Loucy (cell line): Measurements from ENCODE around the gene LRRC71.

Experiments used
- H2AFZ ChIP-seq: fragments of 200-600 bp; sonication (generic); 2 replicates; pipeline ENCODE4 v1.6.0; 2016; ENCODE audit warnings: antibody characterized with exemption, mild to moderate bottlenecking, low read length, moderate library complexity
- H3F3A ChIP-seq: fragments of 200-600 bp; 2 replicates; pipeline ENCODE4 v1.6.0; 2016; ENCODE audit warnings: antibody characterized with exemption, low read depth, mild to moderate bottlenecking
- H3K27me3 ChIP-seq: fragments of 200-600 bp; sonication (generic); 2 replicates; pipeline ENCODE4 v1.6.1; 2014; ENCODE audit warnings: low read length, mild to moderate bottlenecking; ENCODE audit not compliant: insufficient read depth, poor library complexity, severe bottlenecking
- H3K36me3 ChIP-seq: fragments of 200-600 bp; sonication (generic); 2 replicates; pipeline ENCODE4 v1.6.1; 2016; ENCODE audit warnings: low read length; ENCODE audit not compliant: insufficient read depth
- H3K4me1 ChIP-seq: fragments of 200-600 bp; sonication (generic); 2 replicates; pipeline ENCODE4 v1.5.1; 2014; ENCODE audit warnings: low read length, mild to moderate bottlenecking; ENCODE audit not compliant: insufficient read depth, poor library complexity, severe bottlenecking
- H3K4me2 ChIP-seq: fragments of 200-600 bp; sonication (generic); 2 replicates; pipeline ENCODE4 v1.6.0; 2014; ENCODE audit warnings: antibody characterized with exemption, low read length, low read depth, mild to moderate bottlenecking; ENCODE audit not compliant: poor library complexity, severe bottlenecking
- H3K4me3 ChIP-seq: fragments of 200-600 bp; sonication (generic); 2 replicates; pipeline ENCODE4 v1.5.1; 2014; ENCODE audit warnings: low read length, mild to moderate bottlenecking, mixed read lengths; ENCODE audit not compliant: poor library complexity, severe bottlenecking
- H3K79me2 ChIP-seq: fragments of 200-600 bp; sonication (generic); 2 replicates; pipeline ENCODE4 v1.6.1; 2014; ENCODE audit warnings: low read length; ENCODE audit not compliant: insufficient read depth
- H3K9ac ChIP-seq: fragments of 200-600 bp; sonication (generic); 2 replicates; pipeline ENCODE4 v1.6.0; 2014; ENCODE audit warnings: mild to moderate bottlenecking, low read depth, low read length, moderate library complexity; ENCODE audit not compliant: poor library complexity, severe bottlenecking
- H3K9me2 ChIP-seq: fragments of 200-600 bp; sonication (generic); replicated peaks from 2 replicates; pipeline ENCODE4 v1.6.1; 2016; ENCODE audit warnings: low read depth, low read length, mixed read lengths
- H3K9me3 ChIP-seq: fragments of 200-600 bp; sonication (generic); 2 replicates; pipeline ENCODE4 v1.6.1; 2014; ENCODE audit warnings: mild to moderate bottlenecking, antibody characterized with exemption, low read length, low read depth; ENCODE audit not compliant: insufficient read depth
- H4K20me1 ChIP-seq: fragments of 200-600 bp; sonication (generic); 2 replicates; pipeline ENCODE4 v1.6.0; 2014; ENCODE audit warnings: antibody characterized with exemption, low read length, mild to moderate bottlenecking; ENCODE audit not compliant: insufficient read depth, poor library complexity, severe bottlenecking
- EZH2phosphoT487 ChIP-seq: fragments of 200-600 bp; IDR thresholded peaks from 2 replicates; pipeline ENCODE4 v1.6.1; 2018; ENCODE audit warnings: antibody characterized with exemption, mild to moderate bottlenecking, moderate library complexity, borderline replicate concordance
- TF ChIP-seq, protein P1 (sequence below): fragments of 200-600 bp; sonication (generic); conservative IDR thresholded peaks from 2 replicates; pipeline ENCODE4 v1.5.1; 2014; ENCODE audit warnings: mild to moderate bottlenecking, antibody characterized with exemption, low read length

LRRC71 gene

DNA sequence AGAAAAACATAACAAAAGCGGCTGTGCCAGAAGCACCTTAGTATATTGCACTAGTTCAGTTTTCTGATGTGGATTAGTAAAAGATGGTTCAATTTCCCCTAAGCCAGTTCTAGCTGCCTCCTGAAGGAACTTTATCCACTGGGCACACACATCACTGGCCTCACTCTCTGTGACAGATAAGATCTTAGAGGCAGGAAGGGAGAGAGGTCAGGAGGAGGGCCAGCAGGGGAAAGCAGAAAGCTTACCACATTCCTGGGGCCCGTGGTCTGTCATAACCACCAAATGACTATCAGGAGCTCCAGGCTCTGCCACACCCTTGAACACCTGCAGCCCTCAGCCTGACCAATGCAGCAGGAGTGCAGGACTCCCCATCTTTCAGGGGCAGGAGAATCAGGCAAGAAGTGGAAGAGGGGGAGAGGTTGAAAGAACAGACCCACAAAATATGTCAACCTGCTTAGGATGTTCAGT lies 37.8 kb downstream of the LRRC71 start:
- TF ChIP-seq, protein P1, sequence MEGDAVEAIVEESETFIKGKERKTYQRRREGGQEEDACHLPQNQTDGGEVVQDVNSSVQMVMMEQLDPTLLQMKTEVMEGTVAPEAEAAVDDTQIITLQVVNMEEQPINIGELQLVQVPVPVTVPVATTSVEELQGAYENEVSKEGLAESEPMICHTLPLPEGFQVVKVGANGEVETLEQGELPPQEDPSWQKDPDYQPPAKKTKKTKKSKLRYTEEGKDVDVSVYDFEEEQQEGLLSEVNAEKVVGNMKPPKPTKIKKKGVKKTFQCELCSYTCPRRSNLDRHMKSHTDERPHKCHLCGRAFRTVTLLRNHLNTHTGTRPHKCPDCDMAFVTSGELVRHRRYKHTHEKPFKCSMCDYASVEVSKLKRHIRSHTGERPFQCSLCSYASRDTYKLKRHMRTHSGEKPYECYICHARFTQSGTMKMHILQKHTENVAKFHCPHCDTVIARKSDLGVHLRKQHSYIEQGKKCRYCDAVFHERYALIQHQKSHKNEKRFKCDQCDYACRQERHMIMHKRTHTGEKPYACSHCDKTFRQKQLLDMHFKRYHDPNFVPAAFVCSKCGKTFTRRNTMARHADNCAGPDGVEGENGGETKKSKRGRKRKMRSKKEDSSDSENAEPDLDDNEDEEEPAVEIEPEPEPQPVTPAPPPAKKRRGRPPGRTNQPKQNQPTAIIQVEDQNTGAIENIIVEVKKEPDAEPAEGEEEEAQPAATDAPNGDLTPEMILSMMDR: no peak
- TF ChIP-seq EZH2phosphoT487: no peak
- Histone ChIP-seq H3K4me3 (no peak overlapping the region), H3K27me3 (no peaks in the 10 kb centered on the region), H3K36me3 (no peaks in the 10 kb centered on the region), H3K79me2 (no peaks in the 10 kb centered on the region), H3K4me1 (peaks cover 33% of the 10 kb centered on the region), H3K4me2 (peak overlapping the region; percentile 25), H3F3A (no peaks in the 10 kb centered on the region), H2AFZ (no peak overlapping the region), H3K9me2 (no peaks in the 10 kb centered on the region), H4K20me1 (no peaks in the 10 kb centered on the region), H3K9ac (no peak overlapping the region), H3K9me3 (no peaks in the 10 kb centered on the region)

DNA sequence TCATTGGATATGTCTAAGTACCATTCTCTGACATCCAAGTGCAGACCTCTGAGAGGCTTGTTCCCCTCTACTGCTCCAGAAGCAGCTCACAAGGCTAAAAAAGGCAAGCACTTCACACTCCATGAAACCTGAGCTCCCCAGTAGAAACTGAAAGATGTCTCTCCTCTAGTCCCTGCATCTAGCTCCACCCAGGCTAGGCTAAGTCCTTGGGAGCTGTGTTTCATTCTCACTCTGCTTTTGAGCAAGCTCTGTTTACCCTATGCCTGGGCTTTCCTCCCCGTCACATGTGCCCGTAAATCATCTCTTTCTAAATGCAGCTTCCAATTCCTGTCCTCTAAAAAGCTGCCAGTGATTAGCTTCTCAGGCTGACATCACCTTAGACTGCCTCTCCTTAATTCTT lies 39.0 kb downstream of the LRRC71 start:
- Histone ChIP-seq H3K4me3 (no peak overlapping the region), H4K20me1 (no peaks in the 10 kb centered on the region), H3K79me2 (no peaks in the 10 kb centered on the region), H3K4me2 (no peak overlapping the region), H3K9ac (no peak overlapping the region), H3K9me3 (no peaks in the 10 kb centered on the region), H3F3A (no peaks in the 10 kb centered on the region), H3K9me2 (no peaks in the 10 kb centered on the region), H3K4me1 (peaks cover 42% of the 10 kb centered on the region), H2AFZ (no peak overlapping the region), H3K27me3 (no peaks in the 10 kb centered on the region), H3K36me3 (no peaks in the 10 kb centered on the region)
- no peak for TF ChIP-seq EZH2phosphoT487
- TF ChIP-seq, protein P1: no peak

DNA sequence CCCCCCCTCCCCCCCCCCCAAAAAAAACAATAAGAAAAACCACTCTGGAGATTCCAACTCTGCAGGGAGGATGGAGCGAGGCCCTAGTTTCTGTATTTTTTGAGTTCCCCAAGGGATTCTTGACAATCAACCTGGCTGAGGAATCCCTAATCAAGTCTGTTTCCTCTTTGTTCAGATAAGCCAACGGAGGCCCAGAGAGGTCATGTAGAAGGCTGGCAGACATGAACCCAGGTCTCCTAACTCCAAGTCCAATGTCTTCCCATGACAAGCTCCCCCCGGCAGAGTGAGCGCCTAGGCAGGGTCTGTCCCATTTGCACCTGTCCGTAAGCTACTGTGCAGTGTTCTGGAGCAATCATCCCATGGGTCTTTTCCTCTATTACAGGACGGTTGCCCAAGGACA lies 39.5 kb downstream of the LRRC71 start:
- Histone ChIP-seq H3K4me1 (peaks cover 42% of the 10 kb centered on the region), H3K36me3 (no peaks in the 10 kb centered on the region), H3K4me2 (no peak overlapping the region)

More for the DNA sequence above, 39.5 kb downstream of the LRRC71 start:
- H2AFZ ChIP-seq: no peak overlapping the region
- no peaks in the 10 kb centered on the region for H3K9me2 ChIP-seq
- H3K9ac ChIP-seq: no peak overlapping the region
- TF ChIP-seq, protein P1: no peak
- TF ChIP-seq EZH2phosphoT487: no peak
- H3K27me3 ChIP-seq: no peaks in the 10 kb centered on the region
- no peaks in the 10 kb centered on the region for H3K79me2 ChIP-seq
- H3F3A ChIP-seq: no peaks in the 10 kb centered on the region
- no peaks in the 10 kb centered on the region for H3K9me3 ChIP-seq
- no peaks in the 10 kb centered on the region for H4K20me1 ChIP-seq
- H3K4me3 ChIP-seq: no peak overlapping the region
